IPS DF 4.7 (cell line): Measurements from ENCODE around the gene UFC1.
"Not testable (repeated sequence)": the region's sequence is repeated elsewhere in the genome, so short reads cannot be mapped to it uniquely, and the experiment has no call there.

Source experiments
- DNase-seq: peaks from one replicate; pipeline ENCODE4 v3.0.0-alpha.2; 2013; ENCODE audit warnings: low spot score; ENCODE audit errors: extremely low read depth

Gene UFC1

GRCh38 chr1:161153682-161154337 is at the start of gene UFC1:
TSS of gene UFC1 (plus strand) at chr1:161153978. CDS start at chr1:161153998, 20 bp downstream.
- DNase-seq: no peak

- DNase-seq: no peak
Measured at GRCh38 chr1:161106431-161106830, 47.3 kb upstream of the UFC1 start.

DNA sequence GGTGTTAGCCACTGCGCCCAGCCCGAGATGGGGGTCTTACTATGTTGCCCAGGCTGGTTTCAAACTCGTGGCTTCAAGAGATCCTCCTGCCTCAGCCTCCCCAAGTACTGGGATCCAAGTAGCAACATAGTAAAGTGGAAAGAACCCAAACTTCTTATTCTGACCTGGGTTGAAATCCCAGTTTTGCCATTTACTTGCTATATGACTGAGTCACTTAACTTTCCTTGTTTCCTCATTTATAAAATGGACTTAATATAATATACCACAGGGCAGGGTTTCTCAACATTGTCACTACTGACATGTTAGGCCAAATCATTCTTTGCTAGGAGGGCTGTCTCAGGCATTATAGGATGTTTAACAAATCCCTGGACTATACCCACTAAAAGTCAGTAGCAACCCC is 42.7 kb upstream of the UFC1 start:
- no peak for DNase-seq

- DNase-seq: no peak
Measured at GRCh38 chr1:161111527-161111926, 42.3 kb upstream of the UFC1 start.

- no peak for DNase-seq
Measured at GRCh38 chr1:161113915-161114314, 39.9 kb upstream of the UFC1 start.

- no peak for DNase-seq
Measured at GRCh38 chr1:161114556-161114955, 39.2 kb upstream of the UFC1 start.

GRCh38 chr1:161115132-161115711 is 38.6 kb upstream of the UFC1 start:
- DNase-seq: no peak

- not testable (repeated sequence) for DNase-seq
Measured at GRCh38 chr1:161115961-161116360, 37.8 kb upstream of the UFC1 start.

GRCh38 chr1:161117759-161118581 is 35.8 kb upstream of the UFC1 start, which contains the start of the genes NIT1 and PFDN2:
TSS of gene NIT1 (plus strand) at chr1:161118105. CDS start at chr1:161118177, 72 bp downstream.
TSS of gene PFDN2 (minus strand) at chr1:161118037. CDS start at chr1:161118026, 11 bp downstream.
- DNase-seq: peak; percentile 49

- no peak for DNase-seq
Measured at GRCh38 chr1:161119092-161119903, 34.5 kb upstream of the UFC1 start.

DNA sequence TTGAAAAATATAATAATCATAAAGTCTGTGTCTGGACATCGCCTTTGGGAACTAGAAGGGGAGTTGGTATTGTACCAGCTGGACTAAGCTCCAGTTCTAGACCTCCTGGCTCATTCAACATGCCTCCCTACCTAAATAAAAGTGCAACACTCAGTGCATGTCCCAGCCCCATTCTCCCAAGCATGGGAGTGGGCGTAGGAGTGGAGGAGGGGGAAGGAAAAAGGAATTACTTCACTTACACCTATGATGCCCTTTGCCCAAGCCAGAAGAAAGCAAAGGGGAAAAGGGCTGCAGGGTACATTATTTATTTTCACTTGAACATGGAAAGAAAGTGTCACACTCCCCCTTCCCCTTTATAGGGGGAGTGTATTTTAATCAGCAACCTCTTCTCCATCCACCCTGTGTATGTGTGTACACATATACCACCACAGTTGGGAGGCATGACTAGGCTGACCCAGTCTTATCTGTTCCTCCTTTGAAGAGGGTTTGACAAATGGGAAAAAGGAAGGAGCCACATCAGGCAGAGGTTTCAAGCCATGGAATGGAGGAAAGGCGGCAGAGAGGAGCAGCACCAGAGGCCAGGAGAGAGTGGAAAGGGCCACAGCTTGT is 32.6 kb upstream of the UFC1 start:
- no peak for DNase-seq

DNA sequence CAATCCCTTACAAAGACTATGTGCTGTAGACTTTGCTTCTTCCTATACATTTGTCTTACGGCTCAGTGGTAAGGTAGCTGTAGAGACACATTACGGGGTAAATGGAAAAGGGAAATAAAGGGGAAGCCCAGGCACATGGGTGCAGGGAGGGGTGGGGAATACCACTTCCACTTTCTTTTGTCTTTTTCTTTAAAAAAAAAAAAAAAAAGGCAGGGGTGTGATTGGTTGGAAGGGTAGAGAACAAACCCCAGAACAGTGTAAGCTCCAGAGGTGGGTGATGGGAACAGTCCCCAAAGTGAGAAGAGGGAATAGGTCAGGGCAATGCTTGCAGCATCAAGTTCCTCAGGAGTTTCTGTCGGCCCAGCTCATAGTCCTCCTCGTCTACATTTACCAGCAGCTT is 31.9 kb upstream of the UFC1 start:
- DNase-seq: no peak

- DNase-seq: no peak
Measured at GRCh38 chr1:161122967-161123366, 30.8 kb upstream of the UFC1 start.

GRCh38 chr1:161127649-161128048 is 26.1 kb upstream of the UFC1 start:
- no peak for DNase-seq

DNA sequence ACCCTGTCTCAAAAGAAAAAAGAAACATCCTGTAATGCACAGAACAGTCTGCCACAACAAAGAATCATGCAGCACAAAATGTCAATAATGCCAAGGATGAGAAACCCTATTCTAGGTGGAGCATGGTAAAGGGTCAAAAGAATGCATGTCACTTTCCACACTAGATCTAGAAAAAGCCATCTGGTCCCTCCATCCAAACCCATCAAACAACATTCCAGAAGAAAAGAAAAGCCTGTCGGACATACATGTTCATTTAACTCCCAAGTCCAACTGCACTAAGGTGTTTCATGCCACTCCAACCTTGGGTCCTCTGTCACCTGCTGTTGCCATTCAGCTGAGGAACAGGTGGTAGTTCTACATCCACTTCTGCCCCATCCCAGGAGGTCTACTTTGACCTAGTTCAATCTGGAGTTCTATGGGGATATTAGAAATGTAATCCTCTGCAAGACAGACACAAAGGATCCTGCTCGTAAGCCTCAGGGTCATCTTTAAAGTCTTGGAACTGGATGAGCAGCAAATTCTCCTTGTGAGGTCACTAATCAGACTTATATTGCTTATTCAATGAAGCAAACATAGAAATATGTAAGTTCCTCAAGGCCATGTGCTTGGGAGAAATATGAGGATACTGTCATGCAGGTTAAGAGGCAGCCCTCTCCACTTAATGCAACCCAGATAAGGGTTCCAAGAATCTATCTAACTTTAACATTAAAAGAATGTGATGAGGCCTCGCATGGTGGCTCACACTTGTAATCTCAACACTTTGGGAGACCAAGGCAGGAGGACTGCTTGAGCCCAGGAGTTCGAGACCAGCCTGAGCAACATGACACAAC is 25.0 kb upstream of the UFC1 start:
- DNase-seq: no peak

DNA sequence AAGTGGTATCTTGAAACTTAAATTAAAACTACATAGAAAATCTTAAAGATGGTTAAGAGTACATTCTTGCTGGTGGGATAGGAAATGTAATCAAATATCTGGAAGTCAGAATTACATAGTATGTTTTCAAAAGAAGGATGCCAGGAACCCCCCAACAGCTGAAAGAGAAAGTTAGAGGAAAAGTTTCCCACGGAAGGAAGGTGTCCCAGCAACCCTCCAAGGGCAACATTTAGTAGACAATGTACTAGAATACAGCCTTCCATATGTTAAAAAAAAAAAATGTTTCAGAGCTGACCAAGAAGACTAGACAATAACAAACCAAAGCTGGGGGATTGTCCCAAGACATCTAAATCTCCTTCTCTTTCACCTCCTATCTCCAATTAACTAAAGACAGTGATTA is 23.5 kb upstream of the UFC1 start:
- DNase-seq: no peak

GRCh38 chr1:161131523-161132409 is 22.0 kb upstream of the UFC1 start:
- no peak for DNase-seq

DNA sequence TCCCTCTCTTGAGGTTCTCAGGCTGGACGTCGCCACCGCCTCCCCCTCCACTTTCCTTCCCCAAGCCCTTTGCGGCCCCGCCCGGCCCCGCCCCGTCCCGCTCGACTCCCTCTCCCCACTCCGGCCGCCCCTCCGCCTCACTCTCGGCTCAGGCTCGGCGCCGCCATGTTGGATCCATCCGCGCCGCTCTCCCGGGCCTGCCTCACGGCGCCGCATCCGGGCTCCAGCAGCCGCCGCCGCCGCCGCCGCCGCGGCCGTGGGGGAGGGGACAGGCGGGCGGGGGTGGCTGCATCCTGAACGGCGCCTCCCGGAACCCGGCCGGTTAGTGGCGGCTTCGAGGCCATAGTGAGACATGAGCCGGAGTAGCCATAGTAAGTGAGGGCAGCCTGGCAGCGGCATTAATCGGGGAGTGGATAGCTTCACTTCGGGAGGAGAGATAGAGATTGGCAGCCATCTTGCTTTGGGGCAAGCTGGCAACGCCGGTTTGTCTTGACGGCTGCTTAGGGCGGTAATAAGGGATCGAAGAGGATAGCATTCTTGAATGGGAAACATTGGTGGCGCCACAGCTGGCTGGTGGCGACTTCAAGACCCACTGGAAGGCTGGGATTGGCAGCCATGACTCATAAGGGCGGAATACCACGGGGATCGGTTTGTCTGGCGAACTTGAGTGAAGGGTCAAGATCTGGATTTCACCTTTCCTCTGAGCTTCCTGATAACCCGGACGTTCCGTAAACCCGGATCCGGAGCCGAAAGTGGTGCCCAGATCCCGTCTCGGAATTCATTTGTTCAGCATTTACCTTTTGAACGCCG is 21.2 kb upstream of the UFC1 start, which contains the start of gene DEDD:
Gene DEDD (minus strand): TSS at position 258 of the 810 bp plus-strand sequence. CDS start 8,205 bp downstream, outside the sequence.
- DNase-seq: peak; percentile 89
